PC-9 (cell line): ENCODE results near the gene SLC18A3. TPM values are rescaled to one million over a fixed set of nuclear protein-coding genes. Genes with fewer than 3 reads are reported as not detected.

Experiments used
- BruUV-seq: library from RNA; stranded (reverse); fragments of 400-500 nt; replicated peaks from 2 replicates; lab custom pipeline; 2021; lab: Mats Ljungman, UMichigan
- CTCF ChIA-PET: fragments of 300-600 bp; sonication (Branson Sonifier 250); formaldehyde crosslinking; loops from one replicate; lab custom pipeline; 2022; ENCODE audit warnings: antibody characterized with exemption; lab: Charles Lee
- POLR2A ChIA-PET: fragments of 300-600 bp; sonication (Branson Sonifier 250); formaldehyde crosslinking; loops from one replicate; lab custom pipeline; 2022; ENCODE audit warnings: antibody characterized with exemption; ENCODE audit not compliant: unreplicated experiment; lab: Charles Lee
- DNase-seq, 2 experiments: peaks; one replicate each; pipeline versions ENCODE4 v3.0.0 to v3.0.0-alpha.2; 2015 to 2022; ENCODE audit warnings: mixed read lengths in 1 of 2
- H2AFZ ChIP-seq: fragments of 200-600 bp; sonication (generic); 2 replicates; pipeline ENCODE4 v1.8.1; 2017; ENCODE audit warnings: antibody characterized with exemption
- H3F3A ChIP-seq: fragments of 200-600 bp; sonication (generic); 2 replicates; pipeline ENCODE4 v1.8.1; 2017; ENCODE audit warnings: antibody characterized with exemption, mild to moderate bottlenecking, low read depth; ENCODE audit not compliant: insufficient read depth
- H3K27ac ChIP-seq: fragments of 200-600 bp; sonication (generic); 2 replicates; pipeline ENCODE4 v1.6.1; 2016; ENCODE audit warnings: mixed run types
- H3K27me3 ChIP-seq: fragments of 200-600 bp; sonication (generic); 2 replicates; pipeline ENCODE4 v1.6.1; 2016; ENCODE audit warnings: low read depth, mixed run types; ENCODE audit not compliant: insufficient read depth
- H3K36me3 ChIP-seq: fragments of 200-600 bp; sonication (generic); 2 replicates; pipeline ENCODE4 v1.6.1; 2016; ENCODE audit warnings: low read depth, mixed run types
- H3K4me1 ChIP-seq: fragments of 200-600 bp; sonication (generic); replicated peaks from 2 replicates; pipeline ENCODE4 v1.6.1; 2016; ENCODE audit warnings: mixed run types; ENCODE audit not compliant: insufficient read depth
- H3K4me2 ChIP-seq: fragments of 200-600 bp; sonication (generic); 2 replicates; pipeline ENCODE4 v1.6.1; 2017; ENCODE audit warnings: mixed run types
- H3K4me3 ChIP-seq: fragments of 200-600 bp; sonication (generic); 2 replicates; pipeline ENCODE4 v1.6.1; 2016; ENCODE audit warnings: mixed run types
- H3K79me2 ChIP-seq: fragments of 200-600 bp; sonication (generic); 2 replicates; pipeline ENCODE4 v1.6.1; 2017; ENCODE audit warnings: low read depth, mixed run types
- H3K9me2 ChIP-seq: fragments of 200-600 bp; sonication (generic); 2 replicates; pipeline ENCODE4 v1.8.1; 2017; ENCODE audit warnings: mild to moderate bottlenecking; ENCODE audit not compliant: insufficient read depth
- H3K9me3 ChIP-seq: fragments of 200-600 bp; sonication (generic); 2 replicates; pipeline ENCODE4 v1.8.1; 2016; ENCODE audit warnings: low read depth; ENCODE audit not compliant: insufficient read depth
- H4K20me1 ChIP-seq: fragments of 200-600 bp; sonication (generic); 2 replicates; pipeline ENCODE4 v1.8.1; 2017; ENCODE audit not compliant: insufficient read depth
- CTCF ChIP-seq: fragments of 200-600 bp; sonication (generic); conservative IDR thresholded peaks from 2 replicates; pipeline ENCODE4 v1.6.1; 2017; ENCODE audit warnings: mixed run types, antibody characterized with exemption, mild to moderate bottlenecking, moderate library complexity
- EZH2 ChIP-seq: fragments of 200-600 bp; sonication (generic); IDR thresholded peaks from 2 replicates; pipeline ENCODE4 v1.8.0; 2017; ENCODE audit warnings: antibody characterized with exemption, low read depth
- intact Hi-C: fragments of 100-400 bp; cut with micrococcal nuclease; formaldehyde crosslinking; loops from one replicate; pipeline ENCODE4 v1.10.0; 2022; ENCODE audit not compliant: unreplicated experiment
- total RNA-seq: library from RNA; stranded (reverse); gene quantifications from 2 replicates; pipeline ENCODE4 v1.2.3, GENCODE V29; 2021

SLC18A3 gene
- total RNA-seq, 1 experiment from 2014 or later = not detected

GRCh38 chr10:49575489-49576072, 34.5 kb upstream of the SLC18A3 start:
- Histone ChIP-seq H3K27ac (no peak overlapping the region), H3K9me3 (0 out of 2 replicates have a peak, but pooled peaks cover 6% of the 10 kb centered on the region), H3K36me3 (no peaks in the 10 kb centered on the region), H3K4me1 (peaks cover 11% of the 10 kb centered on the region), H3F3A (peaks cover 4% of the 10 kb centered on the region; the same call in 1 of the 2 replicates), H4K20me1 (no peaks in the 10 kb centered on the region), H3K9me2 (no peaks in the 10 kb centered on the region), H3K27me3 (no peaks in the 10 kb centered on the region), H2AFZ (no peak overlapping the region), H3K4me3 (no peak overlapping the region), H3K4me2 (no peak overlapping the region), H3K79me2 (no peaks in the 10 kb centered on the region)
- intact Hi-C loops = no loop called here
- DNase-seq = no peak
- TF ChIP-seq CTCF (no peak), EZH2 (no peak)
- CTCF ChIA-PET = no interaction called here
- POLR2A ChIA-PET = no interaction called here
- BruUV-seq = no TSS peak

GRCh38 chr10:49577182-49577925, 32.8 kb upstream of the SLC18A3 start:
- intact Hi-C loops = no loop called here
- POLR2A ChIA-PET = no interaction called here
- no peak for DNase-seq
- Histone ChIP-seq H3F3A (no peaks in the 10 kb centered on the region), H3K27me3 (no peaks in the 10 kb centered on the region), H3K4me2 (no peak overlapping the region), H3K79me2 (no peaks in the 10 kb centered on the region), H4K20me1 (no peaks in the 10 kb centered on the region), H3K36me3 (no peaks in the 10 kb centered on the region), H2AFZ (no peak overlapping the region), H3K4me3 (no peak overlapping the region), H3K9me2 (no peaks in the 10 kb centered on the region), H3K27ac (no peak overlapping the region), H3K9me3 (no peaks in the 10 kb centered on the region), H3K4me1 (no peaks in the 10 kb centered on the region)
- TF ChIP-seq EZH2 (no peak), CTCF (no peak)
- CTCF ChIA-PET = interaction anchor here (0.6 kb wide), 1 partner anchor 1047 kb away, joined by 10 read pairs; the partner anchor contains the start of gene SGMS1
- no TSS peak for BruUV-seq

- ChIA-PET POLR2A (no interaction called here), CTCF (interaction anchor here (0.6 kb wide), 1 partner anchor 1045 kb away, joined by 10 read pairs; the partner anchor contains the start of gene SGMS1)
- Histone ChIP-seq H4K20me1 (no peaks in the 10 kb centered on the region), H3K4me1 (no peaks in the 10 kb centered on the region), H3K4me3 (no peak overlapping the region), H3K79me2 (no peaks in the 10 kb centered on the region), H3F3A (no peaks in the 10 kb centered on the region), H3K9me3 (peaks cover 3% of the 10 kb centered on the region; the same call in 1 of the 2 replicates), H3K27me3 (no peaks in the 10 kb centered on the region), H3K4me2 (no peak overlapping the region), H3K36me3 (no peaks in the 10 kb centered on the region), H3K9me2 (no peaks in the 10 kb centered on the region), H2AFZ (no peak overlapping the region), H3K27ac (no peak overlapping the region)
- BruUV-seq = no TSS peak
- intact Hi-C loops = no loop called here
- no peak for DNase-seq
- TF ChIP-seq EZH2 (no peak), CTCF (no peak)
These were observed 31.7 kb upstream of the SLC18A3 start for GRCh38 chr10:49578392-49578791.
